ENCODE data around the gene KSR1.

- no peak for TF ChIP-seq REST (IDR thresholded peaks at IDR 0.05; ENCODE audit: low read depth)
- no peak for TF ChIP-seq USF1 (IDR thresholded peaks at IDR 0.05)
Observed at GRCh38 chr17:27543958-27544349, 87.7 kb downstream of the KSR1 start.
